Neural cell (in vitro differentiated cells): ENCODE results near the gene ATXN2L. TPM values are rescaled to one million over a fixed set of nuclear protein-coding genes. Genes with fewer than 3 reads are reported as not detected.

ENCODE experiments used
- H2AFZ ChIP-seq: fragments of 200-600, 300-800 bp; sonication (generic), shearing (Covaris generic); 2 replicates; pipeline ENCODE4 v1.6.0; 2014; ENCODE audit warnings: low read depth, mild to moderate bottlenecking, antibody characterized with exemption, low read length, moderate library complexity
- H3F3A ChIP-seq: fragments of 200-600 bp; shearing (Covaris generic); 2 replicates; pipeline ENCODE4 v1.6.1; 2016; ENCODE audit warnings: mild to moderate bottlenecking, moderate library complexity, mixed read lengths, antibody characterized with exemption, low read length; ENCODE audit not compliant: insufficient read depth, poor library complexity, severe bottlenecking
- H3K27ac ChIP-seq: fragments of 200-600, 300-800 bp; sonication (generic), shearing (Covaris generic); 2 replicates; pipeline ENCODE4 v1.5.1; 2014; ENCODE audit warnings: mild to moderate bottlenecking, low read length, moderate library complexity
- H3K27me3 ChIP-seq: fragments of 300-800, 200-600 bp; sonication (generic), shearing (Covaris generic); 2 replicates; pipeline ENCODE4 v1.6.0; 2014; ENCODE audit warnings: mild to moderate bottlenecking, low read depth, low read length, moderate library complexity; ENCODE audit not compliant: insufficient read depth
- H3K36me3 ChIP-seq: fragments of 300-800, 200-600 bp; sonication (generic), shearing (Covaris generic); 2 replicates; pipeline ENCODE4 v1.5.1; 2014; ENCODE audit warnings: mild to moderate bottlenecking, antibody characterized with exemption, low read length, moderate library complexity; ENCODE audit not compliant: insufficient read depth
- H3K4me2 ChIP-seq: fragments of 300-800, 200-600 bp; sonication (generic), shearing (Covaris generic); 2 replicates; pipeline ENCODE4 v1.6.0; 2014; ENCODE audit warnings: mild to moderate bottlenecking, low read length
- H3K4me3 ChIP-seq: fragments of 300-800, 200-600 bp; sonication (generic), shearing (Covaris generic); 2 replicates; pipeline ENCODE4 v1.5.1; 2014; ENCODE audit warnings: mild to moderate bottlenecking, low read length, moderate library complexity
- H3K79me2 ChIP-seq: fragments of 200-600 bp; shearing (Covaris generic); replicated peaks from 2 replicates; pipeline ENCODE4 v1.6.0; 2014; ENCODE audit warnings: mild to moderate bottlenecking, low read length, moderate library complexity; ENCODE audit not compliant: insufficient read depth
- H3K9ac ChIP-seq: fragments of 300-800, 200-600 bp; sonication (generic), shearing (Covaris generic); 2 replicates; pipeline ENCODE4 v1.6.1; 2016; ENCODE audit warnings: mild to moderate bottlenecking, low read length, mixed read lengths
- H3K9me2 ChIP-seq: fragments of 200-600 bp; shearing (Covaris generic); 2 replicates; pipeline ENCODE4 v1.6.1; 2016; ENCODE audit warnings: mild to moderate bottlenecking, low read length, mixed read lengths; ENCODE audit not compliant: insufficient read depth
- H3K9me3 ChIP-seq: fragments of 200-600, 300-800 bp; sonication (generic), shearing (Covaris generic); 2 replicates; pipeline ENCODE4 v1.6.1; 2016; ENCODE audit warnings: mild to moderate bottlenecking, mixed run types, low read length, moderate library complexity, mixed read lengths
- H4K20me1 ChIP-seq: fragments of 200-600 bp; shearing (Covaris generic); 2 replicates; pipeline ENCODE4 v1.6.1; 2016; ENCODE audit warnings: mild to moderate bottlenecking, mixed run types; ENCODE audit not compliant: insufficient read depth
- CTCF ChIP-seq: fragments of 450-650 bp; IDR thresholded peaks from 2 replicates; pipeline ENCODE4 v1.5.1; 2014; ENCODE audit warnings: antibody characterized with exemption, mild to moderate bottlenecking, moderate library complexity; ENCODE audit not compliant: poor library complexity, severe bottlenecking
- EP300 ChIP-seq: fragments of 450-650 bp; conservative IDR thresholded peaks from 2 replicates; pipeline ENCODE4 v1.6.1; 2014; ENCODE audit warnings: antibody characterized with exemption, mild to moderate bottlenecking, moderate library complexity; ENCODE audit not compliant: poor library complexity, severe bottlenecking
- EZH2 ChIP-seq: fragments of 200-600, 300-800 bp; shearing (Covaris generic), sonication (generic); IDR thresholded peaks from 2 replicates; pipeline ENCODE4 v1.6.1; 2014; ENCODE audit warnings: antibody characterized with exemption, low read length, borderline replicate concordance, mild to moderate bottlenecking; ENCODE audit not compliant: insufficient read depth, poor library complexity, severe bottlenecking
- MXI1 ChIP-seq: fragments of 450-650 bp; conservative IDR thresholded peaks from 2 replicates; pipeline ENCODE4 v1.6.1; 2014; ENCODE audit warnings: antibody characterized with exemption, mild to moderate bottlenecking; ENCODE audit not compliant: poor library complexity, severe bottlenecking
- POLR2AphosphoS5 ChIP-seq: IDR thresholded peaks from 2 replicates; pipeline ENCODE4 v1.6.1; 2012
- RAD21 ChIP-seq: fragments of 450-650 bp; conservative IDR thresholded peaks from 2 replicates; pipeline ENCODE4 v1.6.1; 2014; ENCODE audit warnings: antibody characterized with exemption, mild to moderate bottlenecking, moderate library complexity
- REST ChIP-seq: IDR thresholded peaks from 2 replicates; pipeline ENCODE4 v1.6.1; 2012; ENCODE audit warnings: borderline replicate concordance
- TAF1 ChIP-seq: IDR thresholded peaks from 2 replicates; pipeline ENCODE4 v1.6.1; 2012; ENCODE audit warnings: low read depth
- polyA plus RNA-seq: library from polyadenylated mRNA; depleted of rRNA; stranded (reverse); fragments of >200 nt; gene quantifications from 2 replicates; pipeline ENCODE4 v1.2.3, GENCODE V29; 2014

The ATXN2L gene
- polyA plus RNA-seq, 1 donor from 2014 or later: 24.0 TPM

DNA sequence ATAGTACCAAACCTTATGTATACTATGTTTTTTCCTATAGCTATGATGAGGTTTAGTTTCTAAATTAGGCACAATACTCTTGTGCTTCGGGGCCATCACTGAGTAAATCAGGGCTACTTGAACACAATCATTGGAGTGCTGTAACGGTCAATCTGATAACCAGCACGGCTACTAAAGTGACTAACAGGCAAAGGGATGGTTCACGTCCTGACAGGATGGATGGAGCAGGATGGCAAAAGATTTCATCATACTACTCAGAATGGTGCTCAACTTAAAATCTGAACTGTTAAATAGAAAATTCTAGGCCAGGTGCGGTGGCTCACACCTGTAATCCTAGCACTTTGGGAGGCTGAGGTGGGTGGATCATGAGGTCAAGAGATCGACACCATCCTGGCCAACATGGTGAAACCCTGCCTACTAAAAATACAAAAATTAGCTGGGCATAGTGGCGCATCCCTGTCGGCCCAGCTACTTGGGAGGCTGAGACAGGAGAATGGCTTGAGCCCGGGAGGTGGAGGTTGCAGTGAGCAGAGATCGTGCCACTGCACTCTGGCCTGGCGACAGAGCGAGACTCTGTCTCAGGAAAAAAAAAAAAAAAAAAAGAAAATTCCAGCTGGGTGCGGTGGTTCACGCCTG lies 16.3 kb downstream of the ATXN2L start:
- H3K36me3 ChIP-seq: peaks cover 3% of the 10 kb centered on the region
- H3K9ac ChIP-seq: no peak overlapping the region
- TF ChIP-seq MXI1 (no peak), RAD21 (no peak), POLR2AphosphoS5 (no peak), REST (no peak), TAF1 (no peak), EP300 (no peak), EZH2 (no peak), CTCF (no peak)
- H3K4me3 ChIP-seq: no peak overlapping the region
- H3K9me2 ChIP-seq: no peaks in the 10 kb centered on the region
- no peak overlapping the region for H3K27ac ChIP-seq
- no peaks in the 10 kb centered on the region for H4K20me1 ChIP-seq
- no peaks in the 10 kb centered on the region for H3F3A ChIP-seq
- no peaks in the 10 kb centered on the region for H3K79me2 ChIP-seq
- H3K9me3 ChIP-seq: no peaks in the 10 kb centered on the region
- no peaks in the 10 kb centered on the region for H3K27me3 ChIP-seq
- no peak overlapping the region for H2AFZ ChIP-seq
- no peak overlapping the region for H3K4me2 ChIP-seq

- no peak overlapping the region for H3K27ac ChIP-seq
- no peak overlapping the region for H2AFZ ChIP-seq
These were observed 17.1 kb downstream of the ATXN2L start for GRCh38 chr16:28839899-28840298.

More at GRCh38 chr16:28839899-28840298, 17.1 kb downstream of the ATXN2L start:
- no peaks in the 10 kb centered on the region for H3F3A ChIP-seq
- H4K20me1 ChIP-seq: no peaks in the 10 kb centered on the region
- H3K79me2 ChIP-seq: peaks cover 3% of the 10 kb centered on the region
- H3K4me3 ChIP-seq: no peak overlapping the region
- H3K27me3 ChIP-seq: no peaks in the 10 kb centered on the region
- peaks cover 3% of the 10 kb centered on the region for H3K36me3 ChIP-seq
- no peaks in the 10 kb centered on the region for H3K9me2 ChIP-seq
- TF ChIP-seq REST: no peak
- no peaks in the 10 kb centered on the region for H3K9me3 ChIP-seq
- H3K9ac ChIP-seq: no peak overlapping the region
- H3K4me2 ChIP-seq: no peak overlapping the region
